ENCODE measurements around the gene CENPO.

CENPO gene

DNA sequence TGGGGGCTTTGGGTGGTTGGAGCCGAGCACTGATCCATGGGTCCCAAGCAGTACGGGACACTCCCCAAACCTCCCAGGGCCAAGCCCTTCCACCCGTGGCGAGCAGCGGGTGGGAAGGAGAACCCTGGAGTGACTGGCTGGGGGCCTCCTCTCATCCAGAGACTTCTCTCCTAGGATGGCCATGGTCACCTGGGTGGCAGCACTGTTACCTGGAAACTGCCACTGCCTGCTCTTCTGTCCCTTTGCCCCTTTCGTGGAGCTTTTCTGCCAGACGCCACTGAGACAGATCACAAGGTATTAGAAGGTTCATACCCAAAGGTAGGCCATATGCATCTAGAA is 26.9 kb downstream of the CENPO start:
- TF ChIP-seq, protein P1, sequence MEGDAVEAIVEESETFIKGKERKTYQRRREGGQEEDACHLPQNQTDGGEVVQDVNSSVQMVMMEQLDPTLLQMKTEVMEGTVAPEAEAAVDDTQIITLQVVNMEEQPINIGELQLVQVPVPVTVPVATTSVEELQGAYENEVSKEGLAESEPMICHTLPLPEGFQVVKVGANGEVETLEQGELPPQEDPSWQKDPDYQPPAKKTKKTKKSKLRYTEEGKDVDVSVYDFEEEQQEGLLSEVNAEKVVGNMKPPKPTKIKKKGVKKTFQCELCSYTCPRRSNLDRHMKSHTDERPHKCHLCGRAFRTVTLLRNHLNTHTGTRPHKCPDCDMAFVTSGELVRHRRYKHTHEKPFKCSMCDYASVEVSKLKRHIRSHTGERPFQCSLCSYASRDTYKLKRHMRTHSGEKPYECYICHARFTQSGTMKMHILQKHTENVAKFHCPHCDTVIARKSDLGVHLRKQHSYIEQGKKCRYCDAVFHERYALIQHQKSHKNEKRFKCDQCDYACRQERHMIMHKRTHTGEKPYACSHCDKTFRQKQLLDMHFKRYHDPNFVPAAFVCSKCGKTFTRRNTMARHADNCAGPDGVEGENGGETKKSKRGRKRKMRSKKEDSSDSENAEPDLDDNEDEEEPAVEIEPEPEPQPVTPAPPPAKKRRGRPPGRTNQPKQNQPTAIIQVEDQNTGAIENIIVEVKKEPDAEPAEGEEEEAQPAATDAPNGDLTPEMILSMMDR (IDR thresholded peaks at IDR 0.05; ENCODE audit: control extremely low read depth, extremely low read depth, low read depth, missing control alignments), result no peak
- CTCF ChIA-PET, result interaction anchor here (1.0 to 2.6 kb wide), 5 partner anchors 8 to 410 kb away, joined by 4 to 21 read pairs (median 6); partner anchors contain the start of genes CENPO and PTRHD1
- POLR2A ChIA-PET, result no interaction called here
- DNase-seq (ENCODE audit: extremely low spot score), result no peak

DNA sequence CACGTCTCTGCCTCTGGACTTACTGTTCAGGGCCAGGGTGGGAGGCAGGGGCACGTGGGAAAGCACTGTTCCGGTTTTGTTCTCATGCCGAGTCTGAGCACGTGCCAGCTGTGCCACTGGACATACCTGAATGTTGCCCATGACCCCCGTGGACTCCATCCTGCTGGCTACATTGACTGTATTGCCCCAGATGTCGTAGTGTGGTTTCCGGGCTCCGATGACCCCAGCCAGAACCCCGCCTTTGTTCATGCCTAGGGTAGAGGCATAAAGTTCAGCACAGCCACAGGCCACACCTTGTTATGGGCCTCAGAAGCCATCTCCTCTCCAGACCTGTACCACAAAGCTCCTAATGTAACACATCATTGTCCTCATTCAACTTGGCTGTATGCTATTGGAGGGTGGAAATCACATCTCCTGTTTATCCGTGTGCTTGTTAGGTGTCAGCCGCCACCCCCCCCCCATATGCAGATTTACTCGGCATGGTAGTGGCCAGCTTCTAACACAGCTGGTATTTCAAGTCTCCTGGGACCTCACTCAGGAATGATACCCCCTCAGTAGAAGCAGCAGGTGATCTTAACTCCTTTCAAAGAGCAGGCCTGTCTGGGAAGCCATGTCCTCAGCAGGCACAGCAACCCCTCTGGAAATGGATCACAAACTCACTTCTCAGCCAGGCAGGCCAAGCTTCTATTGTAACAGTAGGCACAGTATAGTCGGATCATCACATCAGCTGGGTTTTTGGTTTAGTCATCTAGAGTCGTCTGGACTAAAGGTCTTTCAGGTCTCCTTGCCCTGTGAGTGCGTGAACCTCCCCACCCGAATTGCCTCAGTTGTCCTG is 27.6 kb downstream of the CENPO start:
- ChIA-PET CTCF (interaction anchor here (0.6 to 2.1 kb wide), 5 partner anchors 9 to 411 kb away, joined by 3 to 7 read pairs (median 4); partner anchors contain the start of genes CENPO and PTRHD1), POLR2A (interaction anchor here (0.6 kb wide), 1 partner anchor 146 kb away, joined by 6 read pairs; no protein-coding TSS in a partner anchor)
- DNase-seq (ENCODE audit: extremely low spot score), result no peak
- TF ChIP-seq, protein P1 (IDR thresholded peaks at IDR 0.05; ENCODE audit: control extremely low read depth, extremely low read depth, low read depth, missing control alignments), result no peak

DNA sequence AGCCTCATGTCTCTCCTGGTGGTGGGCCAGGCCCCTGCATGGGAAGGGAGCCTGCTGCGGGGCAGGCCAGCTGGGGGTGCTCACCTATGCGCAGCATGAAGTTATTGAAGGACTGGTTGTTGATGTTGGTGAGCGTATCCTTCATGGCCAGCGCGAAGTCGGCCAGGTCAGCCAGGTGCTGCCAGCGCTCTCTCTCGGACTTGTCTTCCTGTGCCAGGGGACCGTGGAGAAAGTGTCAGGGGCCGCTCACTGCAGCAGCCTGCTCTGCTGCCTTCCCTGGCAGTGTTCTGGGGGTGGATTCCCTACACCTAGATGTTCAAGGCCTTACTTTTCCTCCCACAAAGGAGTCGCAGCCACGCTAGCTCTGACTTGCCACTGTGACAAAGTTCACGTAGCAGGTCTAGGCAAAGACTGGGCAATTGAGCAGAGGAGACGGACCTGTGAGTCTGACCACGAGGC is 28.2 kb downstream of the CENPO start:
- no peak for DNase-seq (ENCODE audit: extremely low spot score)
- POLR2A ChIA-PET, result interaction anchor here (0.6 kb wide), 1 partner anchor 145 kb away, joined by 6 read pairs; no protein-coding TSS in a partner anchor
- TF ChIP-seq, protein P1 (IDR thresholded peaks at IDR 0.05; ENCODE audit: control extremely low read depth, extremely low read depth, low read depth, missing control alignments), result no peak
- CTCF ChIA-PET, result interaction anchor here (0.6 to 3.0 kb wide), 5 partner anchors 8 to 412 kb away, joined by 3 to 17 read pairs (median 6); no protein-coding TSS in a partner anchor

DNA sequence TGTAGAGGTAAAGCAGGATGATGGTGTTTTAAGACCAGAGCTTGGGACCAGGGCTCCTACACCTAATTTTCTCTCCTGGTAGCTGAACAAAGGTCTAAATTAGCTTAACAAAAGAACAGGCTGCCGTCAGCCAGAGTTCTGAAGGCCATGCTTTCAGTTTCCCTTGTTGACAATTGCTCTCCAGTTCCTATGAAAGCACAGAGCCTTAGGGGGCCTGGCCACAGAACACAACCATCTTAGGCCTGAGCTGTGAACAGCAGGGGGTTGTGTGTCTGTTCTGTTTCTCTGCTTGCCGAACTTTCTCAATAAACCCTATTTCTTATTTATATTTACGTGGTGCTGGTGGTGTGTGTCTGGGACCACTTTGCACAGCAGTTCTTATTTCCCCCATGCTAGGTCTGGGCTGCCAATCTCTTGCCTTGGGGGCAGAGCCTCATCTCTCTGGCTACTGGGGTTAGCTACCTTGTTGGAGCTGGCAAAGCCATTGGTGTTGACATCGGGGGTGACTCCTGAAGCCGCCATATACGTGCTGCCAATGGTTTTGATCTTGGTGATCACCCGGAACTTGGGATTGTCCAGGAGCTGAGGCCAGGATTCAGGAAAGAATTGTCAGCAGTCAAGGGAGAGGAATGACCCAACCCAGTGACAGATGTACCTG is 29.0 kb downstream of the CENPO start:
- ChIA-PET POLR2A (no interaction called here), CTCF (interaction anchor here (1.8 to 3.0 kb wide), 2 partner anchors 11 to 412 kb away, joined by 6 to 17 read pairs; no protein-coding TSS in a partner anchor)
- TF ChIP-seq, protein P1 (IDR thresholded peaks at IDR 0.05; ENCODE audit: control extremely low read depth, extremely low read depth, low read depth, missing control alignments), result no peak
- no peak for DNase-seq (ENCODE audit: extremely low spot score)

DNA sequence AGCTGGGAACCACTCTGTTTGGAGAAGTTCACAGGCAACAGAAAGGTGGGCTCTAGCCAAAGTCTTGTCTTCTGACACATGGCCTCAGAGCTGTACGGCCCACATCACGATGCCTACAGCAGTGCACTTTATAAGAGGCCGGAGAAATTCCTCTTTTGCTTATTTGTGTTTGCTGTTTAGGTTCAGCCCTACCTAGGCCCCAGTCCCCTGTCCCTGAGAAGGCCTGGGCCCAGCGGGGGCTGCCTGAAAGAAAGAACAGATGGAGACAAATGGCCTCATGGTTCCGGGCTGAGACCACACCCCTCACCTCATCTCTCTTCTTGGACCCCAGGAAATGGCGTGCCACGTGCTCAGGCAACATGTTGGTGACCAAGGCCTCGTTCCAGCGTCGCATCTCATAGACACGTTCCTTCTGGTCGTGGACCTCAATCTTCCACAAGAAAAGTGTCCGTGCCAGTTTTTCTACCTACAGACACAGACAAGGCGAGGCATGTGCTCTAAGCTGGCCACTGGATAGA is 30.9 kb downstream of the CENPO start:
- no peak for DNase-seq (ENCODE audit: extremely low spot score)
- ChIA-PET CTCF (interaction anchor here (0.6 to 4.7 kb wide), 5 partner anchors 11 to 420 kb away, joined by 3 to 19 read pairs (median 5); no protein-coding TSS in a partner anchor), POLR2A (no interaction called here)
- TF ChIP-seq, protein P1 (IDR thresholded peaks at IDR 0.05; ENCODE audit: control extremely low read depth, extremely low read depth, low read depth, missing control alignments), result no peak
